Measurements from ENCODE around the gene SLC25A40.
"Not testable (repeated sequence)": the region's sequence is repeated elsewhere in the genome, so short reads cannot be mapped to it uniquely, and the experiment has no call there.

SLC25A40 gene

DNA sequence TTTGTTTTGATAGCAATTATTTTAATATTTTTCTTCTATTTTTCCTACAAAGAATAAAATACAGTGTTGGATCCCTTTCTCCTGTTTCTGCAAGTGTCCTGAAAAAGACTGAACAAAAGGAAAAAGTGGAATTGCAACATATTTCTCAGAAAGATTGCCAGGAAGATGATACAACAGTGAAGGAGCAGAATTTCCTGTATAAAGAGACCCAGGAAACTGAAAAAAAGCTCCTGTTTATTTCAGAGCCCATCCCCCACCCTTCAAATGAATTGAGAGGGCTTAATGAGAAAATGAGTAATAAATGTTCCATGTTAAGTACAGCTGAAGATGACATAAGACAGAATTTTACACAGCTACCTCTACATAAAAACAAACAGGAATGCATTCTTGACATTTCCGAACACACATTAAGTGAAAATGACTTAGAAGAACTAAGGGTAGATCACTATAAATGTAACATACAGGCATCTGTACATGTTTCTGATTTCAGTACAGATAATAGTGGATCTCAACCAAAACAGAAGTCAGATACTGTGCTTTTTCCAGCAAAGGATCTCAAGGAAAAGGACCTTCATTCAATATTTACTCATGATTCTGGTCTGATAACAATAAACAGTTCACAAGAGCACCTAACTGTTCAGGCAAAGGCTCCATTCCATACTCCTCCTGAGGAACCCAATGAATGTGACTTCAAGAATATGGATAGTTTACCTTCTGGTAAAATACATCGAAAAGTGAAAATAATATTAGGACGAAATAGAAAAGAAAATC is 31.2 kb upstream of the SLC25A40 start:
- CTCF ChIA-PET = not testable (repeated sequence)

DNA sequence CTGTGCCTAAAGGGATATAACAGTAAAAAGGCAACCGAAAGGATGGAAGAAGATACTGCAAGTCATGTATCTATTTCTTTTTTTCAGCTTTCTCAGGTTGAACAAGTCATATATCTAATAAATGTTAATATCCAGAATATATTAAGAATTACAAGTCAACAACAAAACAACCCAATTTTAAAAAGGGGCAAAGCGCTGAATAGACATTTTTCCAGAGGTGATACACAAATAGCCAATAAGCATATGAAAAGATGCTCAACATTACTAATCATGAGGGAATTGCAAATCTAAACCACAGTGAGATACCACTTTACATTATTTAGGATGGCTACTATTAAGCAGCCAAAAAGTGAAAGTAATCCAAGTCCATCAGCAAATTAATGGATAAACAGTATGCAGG is 23.1 kb upstream of the SLC25A40 start:
- no peak overlapping the region for H3K27ac ChIP-seq (ENCODE audit: insufficient read depth in 1 of 2, low read depth in 1 of 2, low read length in 2 of 2, poor library complexity in 1 of 2, severe bottlenecking in 2 of 2)
- H3K4me1 ChIP-seq (ENCODE audit: control extremely low read depth in 1 of 4, control insufficient read depth in 4 of 4, insufficient read depth in 4 of 4, low read length in 3 of 4) = no peaks in the 10 kb centered on the region
- peaks cover 20 to 60% (median 34%) of the 10 kb centered on the region in 4 experiments for H3K36me3 ChIP-seq (ENCODE audit: control insufficient read depth in 4 of 4, insufficient read depth in 4 of 4, low read length in 3 of 4)
- CTCF ChIA-PET = no interaction called here
- H3K27me3 ChIP-seq (replicated peaks in 2 of 5; ENCODE audit: control insufficient read depth in 4 of 5, insufficient read depth in 5 of 5, low read length in 4 of 5) = no peaks in the 10 kb centered on the region
- H3K4me3 ChIP-seq (ENCODE audit: control insufficient read depth in 1 of 7, extremely low read depth in 1 of 7, insufficient read depth in 4 of 7, low read depth in 2 of 7, low read length in 6 of 7) = no peak overlapping the region
- POLR2A ChIA-PET = no interaction called here
- no peaks in the 10 kb centered on the region for H3K9me3 ChIP-seq (ENCODE audit: control extremely low read depth in 1 of 5, control insufficient read depth in 4 of 5, insufficient read depth in 2 of 5, low read depth in 1 of 5, low read length in 4 of 5)
- DNase-seq = no peak
- 83% methylated on average over 1 of the region's 2 CpGs for WGBS (ENCODE audit: insufficient coverage)

More for the DNA sequence above, 31.2 kb upstream of the SLC25A40 start:
- H3K27me3 ChIP-seq (replicated peaks in 2 of 5; ENCODE audit: control insufficient read depth in 4 of 5, insufficient read depth in 5 of 5, low read length in 4 of 5); H3K9me3 ChIP-seq (ENCODE audit: control extremely low read depth in 1 of 5, control insufficient read depth in 4 of 5, insufficient read depth in 2 of 5, low read depth in 1 of 5, low read length in 4 of 5); H3K4me3 ChIP-seq (ENCODE audit: control insufficient read depth in 1 of 7, extremely low read depth in 1 of 7, insufficient read depth in 4 of 7, low read depth in 2 of 7, low read length in 6 of 7); POLR2A ChIA-PET; H3K27ac ChIP-seq (ENCODE audit: insufficient read depth in 1 of 2, low read depth in 1 of 2, low read length in 2 of 2, poor library complexity in 1 of 2, severe bottlenecking in 2 of 2); DNase-seq; H3K4me1 ChIP-seq (ENCODE audit: control extremely low read depth in 1 of 4, control insufficient read depth in 4 of 4, insufficient read depth in 4 of 4, low read length in 3 of 4): not testable (repeated sequence)
- peaks cover 7 to 23% (median 12%) of the 10 kb centered on the region in 4 experiments for H3K36me3 ChIP-seq (ENCODE audit: control insufficient read depth in 4 of 4, insufficient read depth in 4 of 4, low read length in 3 of 4)
- no CpG with 5 or more reads among the region's 3 CpGs for WGBS (ENCODE audit: insufficient coverage)

DNA sequence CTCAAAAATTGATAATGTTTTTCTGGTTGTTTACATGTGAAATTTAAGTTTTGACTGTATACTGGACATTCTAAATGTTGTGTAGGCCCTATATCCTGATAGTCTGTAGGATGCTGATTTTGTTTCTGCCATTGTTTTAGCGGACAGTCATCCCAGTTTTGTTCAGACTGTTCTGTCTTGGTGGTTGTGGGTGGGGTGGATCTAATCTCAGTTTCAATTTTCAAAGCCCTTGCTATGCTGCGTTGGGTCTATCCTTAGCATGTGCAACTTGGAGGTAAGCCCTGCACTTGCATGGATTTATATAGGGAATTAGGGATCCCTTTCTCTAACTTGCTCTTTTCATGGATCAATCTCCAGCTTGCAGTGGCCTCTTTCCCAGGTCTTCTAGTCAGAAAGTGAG is 19.2 kb upstream of the SLC25A40 start:
- CTCF ChIA-PET = interaction anchor here (1.6 kb wide), 1 partner anchor 389 kb away, joined by 4 read pairs; no protein-coding TSS in a partner anchor
- Histone ChIP-seq H3K4me1 (ENCODE audit: control extremely low read depth in 1 of 4, control insufficient read depth in 4 of 4, insufficient read depth in 4 of 4, low read length in 3 of 4) (no peaks in the 10 kb centered on the region), H3K27ac (ENCODE audit: insufficient read depth in 1 of 2, low read depth in 1 of 2, low read length in 2 of 2, poor library complexity in 1 of 2, severe bottlenecking in 2 of 2) (no peak overlapping the region), H3K27me3 (replicated peaks in 2 of 5; ENCODE audit: control insufficient read depth in 4 of 5, insufficient read depth in 5 of 5, low read length in 4 of 5) (no peaks in the 10 kb centered on the region), H3K36me3 (ENCODE audit: control insufficient read depth in 4 of 4, insufficient read depth in 4 of 4, low read length in 3 of 4) (peaks cover 15 to 55% (median 32%) of the 10 kb centered on the region in 4 experiments), H3K4me3 (ENCODE audit: control insufficient read depth in 1 of 7, extremely low read depth in 1 of 7, insufficient read depth in 4 of 7, low read depth in 2 of 7, low read length in 6 of 7) (no peak overlapping the region), H3K9me3 (ENCODE audit: control extremely low read depth in 1 of 5, control insufficient read depth in 4 of 5, insufficient read depth in 2 of 5, low read depth in 1 of 5, low read length in 4 of 5) (no peaks in the 10 kb centered on the region)
- WGBS (ENCODE audit: insufficient coverage) = 100% methylated on average over 1 of the region's 2 CpGs
- DNase-seq = no peak
- POLR2A ChIA-PET = no interaction called here

DNA sequence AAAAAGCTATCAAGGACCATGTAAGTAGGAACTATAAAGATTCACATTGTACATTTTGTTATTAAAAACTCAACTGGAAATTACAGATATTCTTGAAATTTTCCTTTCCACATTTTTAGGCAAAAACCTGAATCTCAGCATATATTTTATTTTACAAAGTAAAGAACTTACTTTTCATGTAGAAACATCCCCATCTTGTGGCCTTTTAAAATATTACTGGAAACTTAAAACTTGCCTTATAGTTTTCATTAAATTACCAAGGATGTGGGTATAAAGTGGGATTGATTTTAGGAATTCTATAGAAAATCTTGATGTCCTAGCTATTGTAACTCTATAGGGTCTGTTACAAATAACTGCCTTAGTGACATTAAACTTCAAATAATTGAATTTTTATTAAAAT is 10.7 kb upstream of the SLC25A40 start:
- POLR2A ChIA-PET = no interaction called here
- H3K27ac ChIP-seq (ENCODE audit: insufficient read depth in 1 of 2, low read depth in 1 of 2, low read length in 2 of 2, poor library complexity in 1 of 2, severe bottlenecking in 2 of 2) = no peak overlapping the region
- H3K27me3 ChIP-seq (replicated peaks in 2 of 5; ENCODE audit: control insufficient read depth in 4 of 5, insufficient read depth in 5 of 5, low read length in 4 of 5) = no peaks in the 10 kb centered on the region
- H3K9me3 ChIP-seq (ENCODE audit: control extremely low read depth in 1 of 5, control insufficient read depth in 4 of 5, insufficient read depth in 2 of 5, low read depth in 1 of 5, low read length in 4 of 5) = no peaks in the 10 kb centered on the region
- peaks cover 7 to 63% (median 21%) of the 10 kb centered on the region in 4 experiments for H3K36me3 ChIP-seq (ENCODE audit: control insufficient read depth in 4 of 4, insufficient read depth in 4 of 4, low read length in 3 of 4)
- H3K4me1 ChIP-seq (ENCODE audit: control extremely low read depth in 1 of 4, control insufficient read depth in 4 of 4, insufficient read depth in 4 of 4, low read length in 3 of 4) = no peaks in the 10 kb centered on the region
- no peak overlapping the region for H3K4me3 ChIP-seq (ENCODE audit: control insufficient read depth in 1 of 7, extremely low read depth in 1 of 7, insufficient read depth in 4 of 7, low read depth in 2 of 7, low read length in 6 of 7)
- CTCF ChIA-PET = interaction anchor here (0.6 to 5.4 kb wide), 23 partner anchors 11 to 560 kb away, joined by 3 to 36 read pairs (median 4); partner anchors contain the start of gene ADAM22
- DNase-seq = peak; percentile 46 to 71 (median 68)

DNA sequence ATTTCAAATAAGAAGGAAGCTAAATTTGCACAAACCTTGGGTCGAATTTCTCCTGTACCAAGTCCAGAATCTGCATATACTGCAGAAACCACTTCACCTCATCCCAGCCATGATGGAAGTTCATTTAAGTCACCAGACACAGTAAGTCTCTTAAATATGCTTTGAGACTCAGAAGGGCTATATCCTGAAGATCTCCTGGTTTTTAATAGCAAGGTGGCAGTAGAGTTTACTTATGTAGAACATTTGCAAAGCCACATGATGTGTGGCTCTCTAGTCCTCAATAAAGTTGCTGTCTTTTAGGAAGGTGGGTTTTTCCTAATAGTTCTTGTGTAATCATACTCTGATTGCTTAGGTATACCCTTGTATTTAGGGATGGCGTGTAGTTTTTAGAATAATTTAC is 8.9 kb upstream of the SLC25A40 start:
- peaks cover 9 to 65% (median 24%) of the 10 kb centered on the region in 4 experiments for H3K36me3 ChIP-seq (ENCODE audit: control insufficient read depth in 4 of 4, insufficient read depth in 4 of 4, low read length in 3 of 4)
- no peak overlapping the region for H3K27ac ChIP-seq (ENCODE audit: insufficient read depth in 1 of 2, low read depth in 1 of 2, low read length in 2 of 2, poor library complexity in 1 of 2, severe bottlenecking in 2 of 2)
- no peaks in the 10 kb centered on the region for H3K4me1 ChIP-seq (ENCODE audit: control extremely low read depth in 1 of 4, control insufficient read depth in 4 of 4, insufficient read depth in 4 of 4, low read length in 3 of 4)
- ChIA-PET CTCF (no interaction called here), POLR2A (no interaction called here)
- 80% methylated on average over 1 of the region's 2 CpGs for WGBS (ENCODE audit: insufficient coverage)
- peak in 1 of 3 donors; percentile 13 for DNase-seq
- H3K4me3 ChIP-seq (ENCODE audit: control insufficient read depth in 1 of 7, extremely low read depth in 1 of 7, insufficient read depth in 4 of 7, low read depth in 2 of 7, low read length in 6 of 7) = no peak overlapping the region
- no peaks in the 10 kb centered on the region for H3K27me3 ChIP-seq (replicated peaks in 2 of 5; ENCODE audit: control insufficient read depth in 4 of 5, insufficient read depth in 5 of 5, low read length in 4 of 5)
- H3K9me3 ChIP-seq (ENCODE audit: control extremely low read depth in 1 of 5, control insufficient read depth in 4 of 5, insufficient read depth in 2 of 5, low read depth in 1 of 5, low read length in 4 of 5) = no peaks in the 10 kb centered on the region

DNA sequence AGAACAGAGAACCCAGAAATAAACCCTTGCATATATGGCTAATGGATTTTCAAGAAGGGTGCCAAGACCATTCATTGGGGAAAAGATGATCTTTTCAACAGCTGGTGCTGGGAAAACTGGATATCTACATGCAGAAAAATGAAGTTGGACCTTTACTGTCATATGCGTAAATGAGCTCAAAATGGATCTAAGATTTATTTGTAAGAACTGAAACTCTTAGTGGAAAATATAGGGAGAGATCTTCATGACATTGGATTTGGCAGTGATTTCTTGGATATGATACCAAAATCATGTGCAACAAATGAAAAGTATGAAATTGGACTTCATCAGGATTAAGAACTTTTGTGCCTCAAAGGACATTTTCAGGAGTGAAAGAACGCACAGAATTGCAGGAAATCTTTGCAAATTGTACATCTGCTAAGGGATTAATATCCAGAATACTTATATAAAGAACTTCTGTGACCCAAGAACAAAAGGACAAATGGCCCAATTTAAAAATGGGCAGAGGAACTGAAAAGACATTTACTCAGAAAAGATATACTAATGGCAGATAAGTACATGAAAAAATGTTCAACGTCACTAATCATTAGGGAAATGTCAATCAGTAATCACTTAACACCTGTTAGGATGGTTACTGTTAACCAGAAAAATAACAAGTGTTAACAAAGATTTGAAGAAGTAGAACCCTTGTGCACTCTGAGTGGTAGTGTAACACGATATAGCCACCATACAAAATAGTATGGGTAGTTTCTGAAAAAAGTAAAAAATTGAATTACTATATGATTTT is 6.2 kb upstream of the SLC25A40 start:
- H3K4me1 ChIP-seq (ENCODE audit: control extremely low read depth in 1 of 4, control insufficient read depth in 4 of 4, insufficient read depth in 4 of 4, low read length in 3 of 4) = peaks cover 3 to 14% (median 10%) of the 10 kb centered on the region in 4 experiments
- H3K36me3 ChIP-seq (ENCODE audit: control insufficient read depth in 4 of 4, insufficient read depth in 4 of 4, low read length in 3 of 4) = peaks cover 11 to 51% (median 16%) of the 10 kb centered on the region in 4 experiments
- no peak overlapping the region for H3K27ac ChIP-seq (ENCODE audit: insufficient read depth in 1 of 2, low read depth in 1 of 2, low read length in 2 of 2, poor library complexity in 1 of 2, severe bottlenecking in 2 of 2)
- no peaks in the 10 kb centered on the region for H3K9me3 ChIP-seq (ENCODE audit: control extremely low read depth in 1 of 5, control insufficient read depth in 4 of 5, insufficient read depth in 2 of 5, low read depth in 1 of 5, low read length in 4 of 5)
- ChIA-PET CTCF (interaction anchor here (1.2 to 1.4 kb wide), 3 partner anchors 11 to 85 kb away, joined by 3 to 5 read pairs (median 3); no protein-coding TSS in a partner anchor), POLR2A (no interaction called here)
- DNase-seq = no peak
- H3K27me3 ChIP-seq (replicated peaks in 2 of 5; ENCODE audit: control insufficient read depth in 4 of 5, insufficient read depth in 5 of 5, low read length in 4 of 5) = no peaks in the 10 kb centered on the region
- WGBS (ENCODE audit: insufficient coverage) = 100% methylated on average over 1 of the region's 4 CpGs
- no peak overlapping the region for H3K4me3 ChIP-seq (ENCODE audit: control insufficient read depth in 1 of 7, extremely low read depth in 1 of 7, insufficient read depth in 4 of 7, low read depth in 2 of 7, low read length in 6 of 7)

All from common myeloid progenitor, CD34-positive (primary cell).